Fibroblast of mammary gland (primary cell): ENCODE data around the gene IMPACT.

ENCODE experiments used
- DNase-seq: peaks from one replicate; pipeline ENCODE4 v3.0.0-alpha.2; 2010; ENCODE audit warnings: low read depth
- H3K4me3 ChIP-seq: 2 replicates; pipeline ENCODE4 v1.5.1; 2011; ENCODE audit warnings: low read depth, mild to moderate bottlenecking, low read length, moderate library complexity; ENCODE audit not compliant: control insufficient read depth
- CTCF ChIP-seq: conservative IDR thresholded peaks from 2 replicates; pipeline ENCODE4 v1.5.1; 2011; ENCODE audit warnings: low read depth, low read length, inconsistent platforms; ENCODE audit not compliant: control insufficient read depth, insufficient read depth

The IMPACT gene

GRCh38 chr18:24432618-24433017, 6.1 kb downstream of the IMPACT start:
- no peak for TF ChIP-seq CTCF
- no peak overlapping the region for H3K4me3 ChIP-seq
- no peak for DNase-seq

- no peak for DNase-seq
- TF ChIP-seq CTCF = no peak
Observed at GRCh38 chr18:24436939-24437338, 10.5 kb downstream of the IMPACT start.

GRCh38 chr18:24443870-24444269, 17.4 kb downstream of the IMPACT start:
- no peak overlapping the region for H3K4me3 ChIP-seq
- DNase-seq = no peak
- TF ChIP-seq CTCF = no peak

More at GRCh38 chr18:24436939-24437338, 10.5 kb downstream of the IMPACT start:
- no peak overlapping the region for H3K4me3 ChIP-seq

- DNase-seq = no peak
- TF ChIP-seq CTCF = no peak
- H3K4me3 ChIP-seq = no peak overlapping the region
Observed at GRCh38 chr18:24446453-24446852, 20.0 kb downstream of the IMPACT start.

- H3K4me3 ChIP-seq = no peak overlapping the region
- DNase-seq = peak; percentile 7
- TF ChIP-seq CTCF = peak; percentile 3
Observed at GRCh38 chr18:24446953-24447538, 20.6 kb downstream of the IMPACT start.

GRCh38 chr18:24447961-24448360, 21.5 kb downstream of the IMPACT start:
- DNase-seq = no peak
- TF ChIP-seq CTCF = no peak
- no peak overlapping the region for H3K4me3 ChIP-seq

GRCh38 chr18:24456549-24456948, 30.1 kb downstream of the IMPACT start:
- no peak overlapping the region for H3K4me3 ChIP-seq
- DNase-seq = no peak
- no peak for TF ChIP-seq CTCF
